PC-3 (cell line): ENCODE data around the gene RIOX2.

Experiments
- EZH2phosphoT487 ChIP-seq: fragments of 300-600 bp; sonication (generic); IDR thresholded peaks from 2 replicates; pipeline ENCODE4 v1.6.1; 2018; ENCODE audit warnings: mild to moderate bottlenecking, antibody characterized with exemption, low read length, borderline replicate concordance
- TF ChIP-seq, protein P1 (sequence below): fragments of 300-600 bp; sonication (generic); conservative IDR thresholded peaks from 2 replicates; pipeline ENCODE4 v1.5.1; 2017; ENCODE audit warnings: antibody characterized with exemption, low read depth, mild to moderate bottlenecking, low read length

DNA sequence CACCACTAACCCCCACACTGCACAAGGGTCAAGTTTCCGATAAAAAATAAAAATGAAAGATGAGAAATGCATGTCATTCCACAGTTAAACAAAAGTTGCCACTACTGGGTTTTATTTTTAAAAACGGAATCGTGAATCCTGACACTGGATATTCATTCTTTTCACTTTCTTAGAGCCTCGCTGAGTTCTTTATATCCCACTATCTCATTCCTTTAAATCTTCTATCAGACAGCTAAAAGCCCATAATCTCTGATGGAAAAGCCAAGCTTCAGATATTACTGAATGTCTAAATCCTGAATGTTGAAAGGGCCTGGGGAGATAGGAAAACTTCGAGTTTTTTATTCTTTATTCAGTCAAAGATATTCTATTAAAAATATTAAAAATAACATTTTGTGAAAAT is 11.7 kb downstream of the RIOX2 start:
- TF ChIP-seq, protein P1, sequence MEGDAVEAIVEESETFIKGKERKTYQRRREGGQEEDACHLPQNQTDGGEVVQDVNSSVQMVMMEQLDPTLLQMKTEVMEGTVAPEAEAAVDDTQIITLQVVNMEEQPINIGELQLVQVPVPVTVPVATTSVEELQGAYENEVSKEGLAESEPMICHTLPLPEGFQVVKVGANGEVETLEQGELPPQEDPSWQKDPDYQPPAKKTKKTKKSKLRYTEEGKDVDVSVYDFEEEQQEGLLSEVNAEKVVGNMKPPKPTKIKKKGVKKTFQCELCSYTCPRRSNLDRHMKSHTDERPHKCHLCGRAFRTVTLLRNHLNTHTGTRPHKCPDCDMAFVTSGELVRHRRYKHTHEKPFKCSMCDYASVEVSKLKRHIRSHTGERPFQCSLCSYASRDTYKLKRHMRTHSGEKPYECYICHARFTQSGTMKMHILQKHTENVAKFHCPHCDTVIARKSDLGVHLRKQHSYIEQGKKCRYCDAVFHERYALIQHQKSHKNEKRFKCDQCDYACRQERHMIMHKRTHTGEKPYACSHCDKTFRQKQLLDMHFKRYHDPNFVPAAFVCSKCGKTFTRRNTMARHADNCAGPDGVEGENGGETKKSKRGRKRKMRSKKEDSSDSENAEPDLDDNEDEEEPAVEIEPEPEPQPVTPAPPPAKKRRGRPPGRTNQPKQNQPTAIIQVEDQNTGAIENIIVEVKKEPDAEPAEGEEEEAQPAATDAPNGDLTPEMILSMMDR: no peak
- TF ChIP-seq EZH2phosphoT487: no peak
